ENCODE results near the gene ST6GALNAC6. TPM values are rescaled to one million over a fixed set of nuclear protein-coding genes. Genes with fewer than 3 reads are reported as not detected.

The ST6GALNAC6 gene
- total and polyA plus RNA-seq, 10 of the 15 experiments (the other 5 are each of a cell fraction or from before 2014, with no cell fraction given), result 0.40 to 27.0 (median 16.8) TPM

DNA sequence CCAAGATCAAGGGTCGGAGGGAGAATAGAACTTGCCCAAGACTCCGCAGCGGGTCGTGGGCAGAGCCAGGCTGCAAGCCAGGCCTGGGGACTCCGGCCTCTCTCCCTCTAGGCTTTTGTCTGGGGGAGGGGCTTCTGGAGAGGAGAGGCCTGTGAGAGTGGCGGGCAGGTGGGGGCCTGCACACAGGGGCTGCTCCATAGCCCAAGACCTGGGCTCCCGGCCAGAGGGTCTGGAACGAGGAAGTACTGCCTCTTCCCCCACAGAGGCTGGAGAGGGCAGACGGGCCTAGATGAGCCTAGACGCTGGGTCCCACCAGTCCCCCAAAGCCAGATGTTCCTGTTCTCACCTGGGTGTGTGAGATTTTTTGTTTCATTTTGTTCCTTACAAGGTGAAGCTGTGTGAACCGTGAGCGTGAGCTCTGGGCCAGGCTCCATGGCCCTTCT lies 5.2 kb upstream of the ST6GALNAC6 start (continued):
- TF ChIP-seq, protein P1, sequence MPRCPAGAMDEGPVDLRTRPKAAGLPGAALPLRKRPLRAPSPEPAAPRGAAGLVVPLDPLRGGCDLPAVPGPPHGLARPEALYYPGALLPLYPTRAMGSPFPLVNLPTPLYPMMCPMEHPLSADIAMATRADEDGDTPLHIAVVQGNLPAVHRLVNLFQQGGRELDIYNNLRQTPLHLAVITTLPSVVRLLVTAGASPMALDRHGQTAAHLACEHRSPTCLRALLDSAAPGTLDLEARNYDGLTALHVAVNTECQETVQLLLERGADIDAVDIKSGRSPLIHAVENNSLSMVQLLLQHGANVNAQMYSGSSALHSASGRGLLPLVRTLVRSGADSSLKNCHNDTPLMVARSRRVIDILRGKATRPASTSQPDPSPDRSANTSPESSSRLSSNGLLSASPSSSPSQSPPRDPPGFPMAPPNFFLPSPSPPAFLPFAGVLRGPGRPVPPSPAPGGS (IDR thresholded peaks at IDR 0.05; ENCODE audit: borderline replicate concordance, insufficient read depth, low read depth, low read length, poor library complexity, severe bottlenecking), result no peak
- no peak for TF ChIP-seq HDAC6 (IDR thresholded peaks at IDR 0.05; ENCODE audit: unreplicated experiment)

GRCh38 chr9:127903557-127904475 lies 4.4 kb upstream of the ST6GALNAC6 start:
- ChIA-PET CTCF (interaction anchor here (0.6 to 2.1 kb wide), 7 partner anchors 9 to 742 kb away, joined by 3 to 8 read pairs (median 5); partner anchors contain the start of genes CDK9 and ST6GALNAC4), RAD21 (ENCODE audit: unreplicated experiment) (interaction anchor here (0.6 to 10.1 kb wide), 5 partner anchors 12 to 169 kb away, joined by 3 to 92 read pairs (median 3); partner anchors contain the start of genes NAIF1, ST6GALNAC4 and TOR2A), POLR2A (interaction anchor here (0.6 to 11.0 kb wide), 7 partner anchors 12 to 778 kb away, joined by 3 to 166 read pairs (median 6); partner anchors contain the start of gene ST6GALNAC4), SMC1A (ENCODE audit: uncharacterized antibody, unreplicated experiment) (interaction anchor here (2.5 to 4.9 kb wide), 2 partner anchors 13 to 17 kb away, joined by 12 to 37 read pairs; partner anchors contain the start of gene ST6GALNAC4)
- peak overlapping the region; percentile 22; the same call in 1 of the 2 replicates for H3K9ac ChIP-seq (ENCODE audit: control insufficient read depth, insufficient read depth, low read length)
- peak overlapping the region; percentile 90 for H3K27ac ChIP-seq (ENCODE audit: control insufficient read depth, insufficient read depth)
- 12% methylated on average over 17 of the region's 17 CpGs for WGBS (ENCODE audit: insufficient coverage, insufficient replicate concordance, low lambda C conversion rate, missing lambda C conversion rate)
- no peaks in the 10 kb centered on the region for H3K9me3 ChIP-seq (replicated peaks; ENCODE audit: control insufficient read depth, insufficient read depth, low read length)
- BruUV-seq (replicated peaks), result no TSS peak
- peaks cover 0 to 6% of the 10 kb centered on the region in 2 experiments; a peak in 2 of 4 replicates for H3K36me3 ChIP-seq (ENCODE audit: control insufficient read depth in 2 of 2, insufficient read depth in 2 of 2, low read length in 1 of 2)
- no peak for DNase-seq (ENCODE audit: low read depth, low spot score)
- in situ Hi-C loops (cut with MboI) (no loop called here), intact Hi-C loops (cut with micrococcal nuclease; ENCODE audit: unreplicated experiment) (no loop called here)
- H4K20me1 ChIP-seq (ENCODE audit: control insufficient read depth, insufficient read depth), result no peaks in the 10 kb centered on the region
- H3K4me1 ChIP-seq (ENCODE audit: control insufficient read depth, insufficient read depth, low read length), result peaks cover 66% of the 10 kb centered on the region
- H3K27me3 ChIP-seq (replicated peaks in 1 of 2; ENCODE audit: control insufficient read depth in 2 of 2, insufficient read depth in 2 of 2, low read length in 1 of 2), result no peaks in the 10 kb centered on the region
- peaks cover 5% of the 10 kb centered on the region for H3K79me2 ChIP-seq (ENCODE audit: control insufficient read depth, insufficient read depth, low read length)
- FAIRE-seq, result no peak
- peak overlapping the region; percentile 75 for H3K4me2 ChIP-seq (ENCODE audit: control insufficient read depth, insufficient read depth)
- H2AFZ ChIP-seq (ENCODE audit: control insufficient read depth, low read depth, low read length), result peak overlapping the region; percentile 16; the same call in 1 of the 2 replicates
- H3K4me3 ChIP-seq, result peak overlapping the region; percentile 22; the same call in 1 of the 2 replicates
- peak; percentile 34 for ATAC-seq
- peak; percentile 40 for TF ChIP-seq SP1 (IDR thresholded peaks at IDR 0.05; ENCODE audit: low read depth, low read length)
- no peak for TF ChIP-seq HCFC1 (IDR thresholded peaks at IDR 0.05; ENCODE audit: low read length)
- TF ChIP-seq POLR2AphosphoS2 (IDR thresholded peaks at IDR 0.05; ENCODE audit: low read depth, low read length), result 0 out of 2 replicates have a peak, but pooled peaks have one; percentile 22
- peak; percentile 67; the same call in 1 of the 2 replicates for TF ChIP-seq CHD2 (IDR thresholded peaks at IDR 0.05; ENCODE audit: borderline replicate concordance, low read depth, low read length)
- 0 out of 2 replicates have a peak, but pooled peaks have one; percentile 33 for TF ChIP-seq MXI1 (IDR thresholded peaks at IDR 0.05; ENCODE audit: low read depth, low read length)
- TF ChIP-seq IKZF1 (conservative IDR thresholded peaks at IDR 0.05), result peak; percentile 55; the same call in 1 of the 2 replicates
- peak; percentile 20 for TF ChIP-seq RUNX3 (IDR thresholded peaks at IDR 0.05; ENCODE audit: low read length)
- peak; percentile 69 for TF ChIP-seq POLR2A (IDR thresholded peaks at IDR 0.05; ENCODE audit: low read depth, low read length)
- 0 out of 4 replicates have a peak, but pooled peaks of 1 of the 2 experiments have one; percentile 7 for TF ChIP-seq EP300 (IDR thresholded peaks at IDR 0.05; ENCODE audit: borderline replicate concordance in 1 of 2, control insufficient read depth in 1 of 2, low read depth in 2 of 2, low read length in 2 of 2)
- TF ChIP-seq CEBPB (IDR thresholded peaks at IDR 0.05; ENCODE audit: borderline replicate concordance in 1 of 2, low read depth in 2 of 2, low read length in 2 of 2), result no peak
- TF ChIP-seq, protein P2, sequence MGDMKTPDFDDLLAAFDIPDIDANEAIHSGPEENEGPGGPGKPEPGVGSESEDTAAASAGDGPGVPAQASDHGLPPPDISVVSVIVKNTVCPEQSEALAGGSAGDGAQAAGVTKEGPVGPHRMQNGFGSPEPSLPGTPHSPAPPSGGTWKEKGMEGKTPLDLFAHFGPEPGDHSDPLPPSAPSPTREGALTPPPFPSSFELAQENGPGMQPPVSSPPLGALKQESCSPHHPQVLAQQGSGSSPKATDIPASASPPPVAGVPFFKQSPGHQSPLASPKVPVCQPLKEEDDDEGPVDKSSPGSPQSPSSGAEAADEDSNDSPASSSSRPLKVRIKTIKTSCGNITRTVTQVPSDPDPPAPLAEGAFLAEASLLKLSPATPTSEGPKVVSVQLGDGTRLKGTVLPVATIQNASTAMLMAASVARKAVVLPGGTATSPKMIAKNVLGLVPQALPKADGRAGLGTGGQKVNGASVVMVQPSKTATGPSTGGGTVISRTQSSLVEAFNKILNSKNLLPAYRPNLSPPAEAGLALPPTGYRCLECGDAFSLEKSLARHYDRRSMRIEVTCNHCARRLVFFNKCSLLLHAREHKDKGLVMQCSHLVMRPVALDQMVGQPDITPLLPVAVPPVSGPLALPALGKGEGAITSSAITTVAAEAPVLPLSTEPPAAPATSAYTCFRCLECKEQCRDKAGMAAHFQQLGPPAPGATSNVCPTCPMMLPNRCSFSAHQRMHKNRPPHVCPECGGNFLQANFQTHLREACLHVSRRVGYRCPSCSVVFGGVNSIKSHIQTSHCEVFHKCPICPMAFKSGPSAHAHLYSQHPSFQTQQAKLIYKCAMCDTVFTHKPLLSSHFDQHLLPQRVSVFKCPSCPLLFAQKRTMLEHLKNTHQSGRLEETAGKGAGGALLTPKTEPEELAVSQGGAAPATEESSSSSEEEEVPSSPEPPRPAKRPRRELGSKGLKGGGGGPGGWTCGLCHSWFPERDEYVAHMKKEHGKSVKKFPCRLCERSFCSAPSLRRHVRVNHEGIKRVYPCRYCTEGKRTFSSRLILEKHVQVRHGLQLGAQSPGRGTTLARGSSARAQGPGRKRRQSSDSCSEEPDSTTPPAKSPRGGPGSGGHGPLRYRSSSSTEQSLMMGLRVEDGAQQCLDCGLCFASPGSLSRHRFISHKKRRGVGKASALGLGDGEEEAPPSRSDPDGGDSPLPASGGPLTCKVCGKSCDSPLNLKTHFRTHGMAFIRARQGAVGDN (IDR thresholded peaks at IDR 0.05), result peak; percentile 45
- 0 out of 4 replicates have a peak, but pooled peaks of 1 of the 2 experiments have one; percentile 11 for TF ChIP-seq IKZF2 (IDR thresholded peaks at IDR 0.05)

All from GM12878 (cell line).